GM18951 (cell line): ENCODE results near the gene ABTB2.

ENCODE experiments used
- POLR2A ChIP-seq: IDR thresholded peaks from 4 replicates; pipeline ENCODE4 v1.6.1; 2011; ENCODE audit warnings: mild to moderate bottlenecking; ENCODE audit not compliant: insufficient read length, insufficient read depth; ENCODE audit errors: extremely low read depth
- in situ Hi-C: fragments of 300-500 bp; cut with MboI; formaldehyde crosslinking; loops from one replicate; pipeline ENCODE4 v1.12.0; 2022; ENCODE audit warnings: low sequenced_read_pairs, mixed read lengths, inconsistent platforms; ENCODE audit not compliant: unreplicated experiment

Gene ABTB2

GRCh38 chr11:34264303-34265110 lies 93.3 kb downstream of the ABTB2 start:
- in situ Hi-C loops, result no loop called here
- TF ChIP-seq POLR2A, result no peak

GRCh38 chr11:34263441-34264091 lies 94.2 kb downstream of the ABTB2 start:
- in situ Hi-C loops, result no loop called here

GRCh38 chr11:34262531-34263081 lies 95.2 kb downstream of the ABTB2 start:
- in situ Hi-C loops, result no loop called here
- TF ChIP-seq POLR2A, result no peak

More at GRCh38 chr11:34263441-34264091, 94.2 kb downstream of the ABTB2 start:
- no peak for TF ChIP-seq POLR2A

GRCh38 chr11:34261820-34262219 lies 96.0 kb downstream of the ABTB2 start:
- no peak for TF ChIP-seq POLR2A
- in situ Hi-C loops, result no loop called here

GRCh38 chr11:34261095-34261494 lies 96.7 kb downstream of the ABTB2 start:
- in situ Hi-C loops, result no loop called here
- TF ChIP-seq POLR2A, result no peak

- in situ Hi-C loops, result no loop called here
- TF ChIP-seq POLR2A, result no peak
These were observed 97.7 kb downstream of the ABTB2 start for GRCh38 chr11:34260072-34260575.

- in situ Hi-C loops, result no loop called here
- TF ChIP-seq POLR2A, result no peak
These were observed 98.7 kb downstream of the ABTB2 start for GRCh38 chr11:34259087-34259486.

- in situ Hi-C loops, result no loop called here
- no peak for TF ChIP-seq POLR2A
These were observed 101.2 kb downstream of the ABTB2 start for GRCh38 chr11:34256626-34257025.

GRCh38 chr11:34256150-34256549 lies 101.7 kb downstream of the ABTB2 start:
- in situ Hi-C loops, result no loop called here
- no peak for TF ChIP-seq POLR2A

- TF ChIP-seq POLR2A, result no peak
- in situ Hi-C loops, result no loop called here
These were observed 102.7 kb downstream of the ABTB2 start for GRCh38 chr11:34255101-34255500.

GRCh38 chr11:34254011-34254410 lies 103.8 kb downstream of the ABTB2 start:
- in situ Hi-C loops, result no loop called here
- no peak for TF ChIP-seq POLR2A

- in situ Hi-C loops, result no loop called here
- no peak for TF ChIP-seq POLR2A
These were observed 105.2 kb downstream of the ABTB2 start for GRCh38 chr11:34252651-34253050.

GRCh38 chr11:34252015-34252414 lies 105.8 kb downstream of the ABTB2 start:
- TF ChIP-seq POLR2A, result no peak
- in situ Hi-C loops, result no loop called here

- in situ Hi-C loops, result no loop called here
- no peak for TF ChIP-seq POLR2A
These were observed 106.2 kb downstream of the ABTB2 start for GRCh38 chr11:34251589-34251980.
